HG02763 (cell line): ENCODE results near the gene RNF123.

Experiments used
- ATAC-seq: cut with Tn5 transposase; IDR thresholded peaks from one replicate; pipeline ENCODE4 v1.9.1; 2021; ENCODE audit warnings: mild to moderate bottlenecking, moderate library complexity; ENCODE audit not compliant: unreplicated experiment

Gene RNF123

GRCh38 chr3:49717211-49717958 lies 28.0 kb downstream of the RNF123 start:
- ATAC-seq, result no peak

- ATAC-seq, result no peak
Observed at GRCh38 chr3:49717959-49718857, 28.9 kb downstream of the RNF123 start.

- no peak for ATAC-seq
Observed at GRCh38 chr3:49718858-49719213, 29.5 kb downstream of the RNF123 start.

- ATAC-seq, result peak; percentile 39
Observed at GRCh38 chr3:49719214-49719884, 30.0 kb downstream of the RNF123 start, which contains the start of gene AMIGO3. AMIGO3 (minus strand) TSS chr3:49719684; CDS start chr3:49719465, 219 bp downstream.

DNA sequence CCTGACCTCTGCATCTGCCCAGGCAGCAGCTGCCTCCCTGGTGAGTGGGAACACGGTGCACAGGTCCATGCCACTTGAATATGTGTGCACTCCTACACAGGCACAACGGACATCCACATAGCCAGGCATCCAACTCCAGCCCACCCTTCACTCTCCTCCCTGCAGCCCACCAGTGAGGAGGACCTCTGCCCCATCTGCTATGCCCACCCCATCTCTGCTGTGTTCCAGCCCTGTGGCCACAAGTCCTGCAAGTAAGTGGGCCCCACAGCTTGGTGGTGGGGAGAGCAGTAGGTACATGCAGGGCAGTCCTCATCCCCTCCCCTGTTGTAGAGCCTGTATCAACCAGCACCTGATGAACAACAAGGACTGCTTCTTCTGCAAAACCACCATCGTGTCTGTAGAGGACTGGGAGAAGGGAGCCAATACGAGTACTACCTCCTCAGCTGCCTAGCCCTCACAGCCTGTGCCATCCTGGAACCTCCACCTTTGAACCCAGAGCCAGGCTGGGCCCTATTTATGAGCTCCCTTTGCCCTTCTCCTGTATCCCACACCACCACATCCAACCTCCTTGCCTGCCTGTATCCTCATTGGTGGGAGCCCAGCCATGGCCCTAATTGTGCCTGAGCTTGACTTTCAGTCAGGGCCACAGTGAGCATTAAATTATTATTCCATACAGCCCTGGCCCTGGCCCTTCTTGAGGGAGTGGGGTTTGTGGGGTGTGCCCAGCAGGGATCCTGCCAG lies 31.7 kb downstream of the RNF123 start:
- no peak for ATAC-seq

DNA sequence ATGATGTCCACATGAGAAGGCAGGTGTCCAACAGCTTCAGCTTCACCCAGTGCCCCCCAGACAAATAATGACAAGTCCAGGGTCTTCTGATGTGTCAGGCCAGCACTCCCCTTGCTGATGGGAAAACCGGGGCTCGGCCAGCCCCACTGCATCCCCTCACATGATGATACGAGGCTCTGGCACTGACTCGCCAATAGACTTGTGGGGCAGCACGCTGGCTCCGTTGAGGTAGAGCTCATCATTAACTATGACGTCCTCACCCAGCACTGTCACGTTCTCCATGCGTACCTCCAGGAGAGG lies 32.2 kb downstream of the RNF123 start:
- ATAC-seq, result no peak

GRCh38 chr3:49721896-49722781 lies 32.8 kb downstream of the RNF123 start:
- ATAC-seq, result no peak

- no peak for ATAC-seq
Observed at GRCh38 chr3:49722896-49723295, 33.5 kb downstream of the RNF123 start.

DNA sequence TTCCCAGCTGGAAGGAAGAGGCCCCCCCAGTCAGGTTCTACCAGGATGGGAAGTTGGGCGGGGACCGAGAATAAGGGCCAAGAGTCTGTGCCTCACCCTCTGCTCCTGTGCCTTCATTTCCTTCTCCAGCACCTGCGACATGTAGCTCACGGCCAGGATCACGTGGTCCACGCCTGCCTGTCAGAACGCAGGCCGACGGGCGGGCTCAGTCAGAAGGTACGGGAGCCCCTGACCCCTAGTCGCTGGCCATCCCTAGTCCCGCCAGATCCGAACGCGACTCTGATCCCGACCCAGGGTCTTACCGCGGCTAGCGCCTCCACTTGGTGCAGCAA lies 33.9 kb downstream of the RNF123 start:
- no peak for ATAC-seq

DNA sequence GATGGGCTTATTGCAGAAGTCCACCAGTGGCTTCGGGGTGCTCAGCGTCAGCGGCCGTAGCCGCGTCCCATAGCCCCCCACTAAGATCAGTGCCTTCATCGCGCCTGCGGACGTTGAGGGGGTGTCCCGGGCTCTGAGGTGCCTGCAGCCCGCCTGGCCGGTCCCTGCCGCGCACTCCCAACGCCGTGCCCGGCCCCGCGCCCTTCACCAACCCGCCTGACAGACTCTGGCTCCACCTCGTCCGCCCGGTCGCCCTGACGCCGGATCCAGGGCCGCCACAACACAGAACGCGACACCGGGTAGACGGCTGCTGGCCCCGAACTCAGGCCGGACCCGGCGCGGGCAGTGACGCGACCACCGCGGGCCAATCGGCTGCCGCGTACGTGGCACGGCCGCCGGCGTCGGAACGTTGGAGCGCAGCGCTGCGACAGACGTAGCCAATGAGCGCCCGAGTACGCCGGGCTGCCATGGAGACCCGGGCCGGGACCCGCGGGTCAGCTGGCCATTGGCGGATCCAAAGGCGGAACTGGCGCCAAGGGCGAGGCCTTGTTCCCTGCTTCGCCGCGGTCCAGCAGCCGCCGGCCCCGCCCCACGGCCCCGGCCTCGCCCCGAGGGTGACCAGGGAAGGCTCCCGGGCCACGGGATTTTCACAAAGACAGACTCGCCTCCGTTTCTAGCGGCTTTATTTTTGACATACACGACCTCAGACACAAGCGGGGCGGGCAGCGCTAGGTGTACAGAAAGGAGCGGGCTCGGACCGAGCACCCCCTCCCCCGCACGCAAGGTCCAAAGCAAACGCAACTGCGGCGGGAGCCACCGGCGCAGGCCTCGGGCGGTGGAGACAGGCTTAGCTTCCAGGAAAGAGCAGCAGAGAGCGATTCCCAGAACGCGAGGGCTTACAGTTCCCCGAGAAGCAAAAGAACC lies 34.5 kb downstream of the RNF123 start, which contains the start of gene GMPPB:
Gene GMPPB (minus strand): TSS at position 324 of the 924 bp plus-strand sequence. CDS start 225 bp downstream, at position 99.
- peak; percentile 79 for ATAC-seq

DNA sequence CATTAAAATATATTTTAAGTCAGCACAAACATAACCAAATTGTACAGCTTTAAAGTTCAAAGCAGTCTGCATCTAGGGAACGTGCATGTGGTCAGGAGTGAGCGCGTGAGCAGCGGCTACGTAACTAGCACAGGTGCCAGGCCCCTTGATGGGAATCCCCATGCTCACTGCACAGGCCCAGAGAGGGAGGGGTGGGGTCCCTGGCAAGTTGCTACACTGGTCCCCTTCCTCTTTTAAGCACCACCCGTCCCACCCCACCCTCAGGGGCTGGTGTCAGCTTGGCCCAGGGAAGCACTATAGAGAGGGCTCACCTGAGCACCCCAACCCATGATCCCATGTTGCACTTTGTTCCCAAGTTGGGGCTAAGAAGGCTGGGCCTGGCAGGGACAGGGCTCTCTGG lies 35.2 kb downstream of the RNF123 start:
- no peak for ATAC-seq

DNA sequence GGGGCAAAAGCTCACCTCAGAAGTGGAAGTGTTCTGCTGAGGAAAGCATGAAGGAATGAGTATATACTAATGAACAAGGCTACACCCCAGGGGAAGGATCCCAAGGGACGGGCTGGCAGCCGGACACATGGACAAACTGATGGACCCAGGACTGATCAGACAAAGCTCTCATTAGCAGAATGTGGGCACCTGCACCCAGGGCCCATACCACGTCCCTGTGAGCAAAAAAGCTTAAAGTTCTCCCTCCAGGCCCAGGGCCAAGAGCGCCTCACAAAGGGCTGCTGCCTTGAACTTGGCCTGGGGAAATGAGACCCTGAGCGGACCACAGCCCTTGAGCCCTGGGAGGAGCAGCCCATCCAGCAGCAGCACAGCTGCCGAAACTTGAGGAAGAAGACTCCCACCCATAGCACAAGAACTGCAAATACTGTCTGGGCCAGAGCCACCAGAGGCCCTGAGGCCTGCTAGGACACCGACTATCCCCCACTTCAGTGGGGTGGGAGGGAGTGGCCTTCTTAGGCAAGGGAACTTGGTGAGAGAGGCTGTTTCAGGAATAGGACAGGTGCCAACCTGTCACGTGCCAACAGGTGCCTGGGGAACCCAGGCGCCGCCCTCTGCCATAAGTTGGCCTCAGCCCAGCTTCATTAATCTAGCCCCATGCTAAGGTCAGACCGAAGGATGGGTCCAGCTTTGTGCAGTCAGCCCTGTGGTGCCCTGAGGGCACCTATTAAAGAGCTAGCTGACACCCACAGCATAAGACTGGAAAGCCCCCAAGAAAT lies 36.7 kb downstream of the RNF123 start:
- ATAC-seq, result no peak

DNA sequence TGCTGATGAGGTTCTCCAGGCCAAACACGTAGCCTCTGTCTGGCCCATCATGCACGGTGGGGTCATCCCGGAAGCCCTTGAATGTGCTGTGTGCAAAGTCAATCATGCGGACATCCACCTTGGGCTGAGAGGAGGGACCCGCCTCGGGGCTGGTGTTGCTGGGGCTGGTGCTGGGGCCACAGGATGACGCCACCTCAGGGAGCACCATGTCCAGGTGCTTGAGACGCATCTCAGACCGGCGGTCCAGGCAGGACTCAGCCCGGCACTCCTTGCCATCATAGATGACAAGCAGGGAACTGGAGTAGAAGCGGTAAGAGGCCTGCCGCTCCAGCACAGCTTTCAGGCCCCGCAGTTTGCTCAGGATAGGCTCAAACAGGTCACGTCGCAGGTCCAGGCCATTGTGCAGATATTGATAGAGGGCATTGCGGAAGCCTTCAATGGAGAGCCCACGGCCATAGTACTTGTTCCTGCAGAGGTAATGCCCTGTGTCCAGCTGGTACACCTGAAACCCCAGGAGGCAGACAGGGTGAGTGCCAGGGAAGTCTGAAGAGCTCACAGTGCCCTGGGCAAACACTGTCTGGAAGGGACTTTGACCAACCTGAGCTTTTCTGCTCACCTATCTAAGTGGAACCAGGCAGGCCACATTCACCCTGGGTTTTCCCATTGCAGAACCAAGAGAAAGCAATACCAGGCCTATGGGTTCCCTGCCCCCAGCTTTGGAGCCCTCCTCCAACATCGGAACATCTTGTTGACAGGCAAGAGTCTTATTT lies 38.0 kb downstream of the RNF123 start:
- ATAC-seq, result no peak

DNA sequence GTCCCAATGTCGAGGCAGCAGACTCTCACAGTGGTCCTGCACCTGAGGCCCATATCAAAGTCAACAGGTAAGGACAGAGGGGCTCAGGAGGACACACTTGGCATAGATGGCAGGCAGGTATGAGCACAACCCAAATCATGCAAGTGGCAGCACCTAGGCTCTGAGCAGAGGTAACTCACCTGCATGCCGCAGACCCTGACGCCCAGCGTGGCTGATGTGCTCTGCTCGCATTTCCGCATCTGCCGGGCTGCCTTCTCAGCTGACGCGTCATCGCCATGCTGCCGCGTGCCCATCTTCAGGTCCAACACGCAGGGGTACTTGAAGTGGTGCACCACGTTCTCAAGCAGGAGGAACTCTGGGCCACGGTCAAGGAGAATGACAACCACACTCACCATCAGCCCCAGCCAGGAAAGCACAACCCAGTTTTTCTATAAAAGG lies 38.6 kb downstream of the RNF123 start:
- no peak for ATAC-seq

DNA sequence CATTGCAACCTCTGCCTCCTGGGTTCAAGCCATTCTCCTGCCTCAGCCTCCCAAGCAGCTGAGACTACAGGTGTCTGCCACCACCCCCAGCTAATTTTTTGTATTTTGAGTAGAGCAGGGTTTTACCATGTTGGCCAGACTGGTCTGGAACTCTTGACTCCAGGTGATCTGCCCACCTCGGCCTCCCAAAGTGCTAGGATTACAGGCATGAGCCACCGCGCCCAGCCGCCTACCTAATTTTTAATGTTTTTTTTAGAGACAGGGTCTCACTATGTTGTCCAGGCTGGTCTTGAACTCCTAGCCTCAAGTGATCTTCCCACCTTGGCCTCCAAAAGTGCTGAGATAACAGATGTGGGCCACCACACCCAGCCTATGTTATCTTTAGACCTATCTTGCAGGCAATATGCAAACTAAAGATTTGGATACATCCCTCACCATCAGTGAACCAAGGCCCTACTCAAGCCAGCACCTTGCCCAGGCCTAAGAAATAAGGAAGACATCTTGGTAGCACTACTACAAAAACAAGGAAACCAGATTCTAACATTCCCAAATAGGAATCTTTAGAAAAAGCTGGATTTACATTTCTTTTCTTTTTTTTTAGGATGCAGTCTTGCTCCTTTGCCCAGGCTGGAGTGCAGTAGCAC lies 40.7 kb downstream of the RNF123 start:
- no peak for ATAC-seq

DNA sequence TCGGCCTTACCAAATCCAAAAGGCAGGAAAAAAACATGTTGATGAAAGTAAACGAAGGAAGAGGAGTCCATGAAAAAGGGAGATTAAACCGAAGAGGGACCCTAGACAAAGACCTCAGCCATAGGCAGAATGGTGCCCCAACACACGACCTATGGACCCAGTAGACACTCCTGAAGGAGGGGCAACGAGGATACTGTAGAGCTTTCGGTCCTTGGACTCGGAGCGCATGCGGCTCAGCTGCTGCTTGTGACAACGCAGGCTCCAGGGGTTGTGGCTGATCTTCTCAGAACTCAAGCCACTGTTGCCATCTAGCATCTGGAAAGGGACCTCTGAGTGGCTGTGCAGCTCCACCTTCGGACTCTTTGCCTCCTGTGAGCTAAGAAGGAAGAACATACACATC lies 43.2 kb downstream of the RNF123 start:
- ATAC-seq, result no peak

GRCh38 chr3:49733551-49733950 lies 44.2 kb downstream of the RNF123 start:
- no peak for ATAC-seq
